SK-N-SH (cell line): ENCODE data around the gene LY6G6C. TPM values are rescaled to one million over a fixed set of nuclear protein-coding genes. Genes with fewer than 3 reads are reported as not detected.
A peak's percentile ranks its signal among the peaks of the same experiment; 100 is the strongest.

Experiments
- CTCF ChIA-PET: fragments of 300-600, 350-600 bp; formaldehyde crosslinking; extraction: SDS; loops from one replicate; lab custom pipeline; 2021; lab: Yijun Ruan, JAX
- POLR2A ChIA-PET: fragments of 350-600 bp; sonication (Branson Sonifier 250); formaldehyde crosslinking; extraction: SDS; loops from one replicate; lab custom pipeline; 2020; ENCODE audit warnings: antibody characterized with exemption, inconsistent platforms; lab: Yijun Ruan, JAX
- DNase-seq: peaks from one replicate; pipeline ENCODE4 v3.0.0; 2012
- H2AFZ ChIP-seq: fragments of 200-600 bp; sonication (generic); 2 replicates; pipeline ENCODE4 v1.8.1; 2016; ENCODE audit warnings: antibody characterized with exemption, mild to moderate bottlenecking, low read depth
- H3F3A ChIP-seq: fragments of 200-600 bp; sonication (generic); replicated peaks from 2 replicates; pipeline ENCODE3; 2016; ENCODE audit warnings: antibody characterized with exemption, mild to moderate bottlenecking; ENCODE audit not compliant: insufficient read depth
- H3K27ac ChIP-seq, 2 experiments: fragments of 200-500 bp in 1 of 2; fragments of 200-600 bp in 1 of 2; sonication (Bioruptor generic) in 1 of 2; sonication (generic), shearing (Covaris generic) in 1 of 2; 2 replicates each; pipeline versions ENCODE4 v1.5.1 to v1.6.1; 2014 to 2016; ENCODE audit warnings: low read depth in 2 of 2, inconsistent platforms in 1 of 2, low read length in 1 of 2, mild to moderate bottlenecking in 1 of 2, mixed read lengths in 1 of 2
- H3K27me3 ChIP-seq: fragments of 200-600 bp; sonication (generic), shearing (Covaris generic); 2 replicates; pipeline ENCODE4 v1.6.1; 2016; ENCODE audit warnings: mixed run types; ENCODE audit not compliant: insufficient read depth
- H3K36me3 ChIP-seq, 2 experiments: fragments of 200-500 bp in 1 of 2; fragments of 200-600 bp in 1 of 2; sonication (Bioruptor generic) in 1 of 2; sonication (generic) in 1 of 2; replicated peaks in 1 of 2; 2 replicates each; pipeline versions ENCODE3 to v1.5.1; 2014 to 2016; ENCODE audit warnings: low read length in 1 of 2, mild to moderate bottlenecking in 1 of 2; ENCODE audit not compliant: insufficient read depth in 2 of 2, control insufficient read depth in 1 of 2
- H3K4me1 ChIP-seq, 2 experiments: fragments of 200-500 bp in 1 of 2; fragments of 200-600 bp in 1 of 2; sonication (Bioruptor generic) in 1 of 2; sonication (generic), shearing (Covaris generic) in 1 of 2; 2 replicates each; pipeline versions ENCODE4 v1.5.1 to v1.6.1; 2014 to 2016; ENCODE audit warnings: low read depth in 1 of 2, low read length in 1 of 2, mixed run types in 1 of 2; ENCODE audit not compliant: insufficient read depth in 2 of 2, control insufficient read depth in 1 of 2
- H3K4me2 ChIP-seq: fragments of 200-600 bp; sonication (generic), shearing (Covaris generic); 2 replicates; pipeline ENCODE4 v1.6.1; 2017; ENCODE audit warnings: mixed run types
- H3K4me3 ChIP-seq, 2 experiments: fragments of 200-500 bp in 1 of 2; fragments of 200-600 bp in 1 of 2; sonication (Bioruptor generic) in 1 of 2; sonication (generic), shearing (Covaris generic) in 1 of 2; 2 replicates each; pipeline versions ENCODE4 v1.5.1 to v1.8.1; 2014 to 2016; ENCODE audit warnings: low read depth in 2 of 2, inconsistent platforms in 1 of 2, low read length in 1 of 2, mild to moderate bottlenecking in 1 of 2, mixed read lengths in 1 of 2, moderate library complexity in 1 of 2
- H3K79me2 ChIP-seq: fragments of 200-600 bp; sonication (generic); 2 replicates; pipeline ENCODE4 v1.8.1; 2017; ENCODE audit warnings: mild to moderate bottlenecking; ENCODE audit not compliant: insufficient read depth
- H3K9ac ChIP-seq: fragments of 200-600 bp; sonication (generic); 2 replicates; pipeline ENCODE4 v1.6.1; 2017; ENCODE audit warnings: mixed run types
- H3K9me2 ChIP-seq: fragments of 200-600 bp; sonication (generic); 2 replicates; pipeline ENCODE4 v1.6.1; 2017; ENCODE audit warnings: mixed run types
- H3K9me3 ChIP-seq: fragments of 200-600 bp; sonication (generic); 2 replicates; pipeline ENCODE4 v1.6.1; 2017; ENCODE audit warnings: mixed run types, mild to moderate bottlenecking, moderate library complexity
- H4K20me1 ChIP-seq: fragments of 200-600 bp; sonication (generic); 2 replicates; pipeline ENCODE4 v1.6.1; 2017; ENCODE audit warnings: mild to moderate bottlenecking, mixed run types; ENCODE audit not compliant: insufficient read depth
- CHD2 ChIP-seq: fragments of 150-350 bp; IDR thresholded peaks from 2 replicates; pipeline ENCODE4 v1.6.1; 2018; ENCODE audit warnings: low read length; ENCODE audit not compliant: partially characterized antibody
- EP300 ChIP-seq, 2 experiments: IDR thresholded peaks; 2 replicates each; pipeline versions ENCODE4 v1.4.0 to v1.6.1; 2012; ENCODE audit warnings: borderline replicate concordance in 1 of 2, low read depth in 1 of 2, low read length in 1 of 2
- EZH2phosphoT487 ChIP-seq: fragments of 200-600 bp; sonication (generic); IDR thresholded peaks from 2 replicates; pipeline ENCODE4 v1.6.1; 2017; ENCODE audit warnings: low read depth, mixed run types, mild to moderate bottlenecking, antibody characterized with exemption, moderate library complexity, borderline replicate concordance
- FOXJ3 ChIP-seq: sonication (generic); formaldehyde crosslinking; IDR thresholded peaks from 2 replicates; pipeline ENCODE4 v1.5.1; 2020; ENCODE audit warnings: mild to moderate bottlenecking, missing genetic modification reagents
- FOXM1 ChIP-seq: IDR thresholded peaks from 2 replicates; pipeline ENCODE4 v1.4.0; 2012; ENCODE audit warnings: low read depth, mild to moderate bottlenecking
- GABPA ChIP-seq: IDR thresholded peaks from 2 replicates; pipeline ENCODE4 v1.4.0; 2012; ENCODE audit warnings: low read depth, mild to moderate bottlenecking
- GATA2 ChIP-seq: sonication (generic); formaldehyde crosslinking; IDR thresholded peaks from 2 replicates; pipeline ENCODE4 v1.5.0; 2020; ENCODE audit warnings: mild to moderate bottlenecking, missing genetic modification reagents
- JUND ChIP-seq: IDR thresholded peaks from 2 replicates; pipeline ENCODE4 v1.4.0; 2012
- MAX ChIP-seq: IDR thresholded peaks from 2 replicates; pipeline ENCODE4 v1.4.0; 2012; ENCODE audit warnings: low read depth
- NFIC ChIP-seq: IDR thresholded peaks from 2 replicates; pipeline ENCODE4 v1.4.0; 2012; ENCODE audit warnings: borderline replicate concordance
- NRF1 ChIP-seq: IDR thresholded peaks from 2 replicates; pipeline ENCODE4 v1.6.1; 2012; ENCODE audit warnings: low read depth, mild to moderate bottlenecking, low read length
- PBX3 ChIP-seq: IDR thresholded peaks from 2 replicates; pipeline ENCODE4; 2012
- POLR2AphosphoS5 ChIP-seq: IDR thresholded peaks from 2 replicates; pipeline ENCODE4 v1.6.1; 2012; ENCODE audit warnings: low read depth, low read length
- RAD21 ChIP-seq: IDR thresholded peaks from 2 replicates; pipeline ENCODE4 v1.6.1; 2012; ENCODE audit warnings: mild to moderate bottlenecking, low read length
- REST ChIP-seq: IDR thresholded peaks from 2 replicates; pipeline ENCODE4 v1.6.1; 2012; ENCODE audit warnings: mild to moderate bottlenecking, low read depth, low read length, moderate library complexity
- RXRA ChIP-seq: IDR thresholded peaks from 2 replicates; pipeline ENCODE4 v1.4.0; 2012; ENCODE audit warnings: low read depth, mild to moderate bottlenecking, borderline replicate concordance
- SIN3A ChIP-seq: IDR thresholded peaks from 2 replicates; pipeline ENCODE4 v1.6.1; 2012; ENCODE audit warnings: low read depth, mild to moderate bottlenecking, low read length, moderate library complexity, borderline replicate concordance
- TCF12 ChIP-seq: IDR thresholded peaks from 2 replicates; pipeline ENCODE4 v1.4.0; 2012
- TEAD4 ChIP-seq: IDR thresholded peaks from 2 replicates; pipeline ENCODE4 v1.4.0; 2012; ENCODE audit warnings: mild to moderate bottlenecking, borderline replicate concordance; ENCODE audit not compliant: insufficient read depth
- USF1 ChIP-seq: IDR thresholded peaks from 2 replicates; pipeline ENCODE4 v1.4.0; 2012; ENCODE audit warnings: low read depth, borderline replicate concordance
- USF2 ChIP-seq: fragments of 150-350 bp; IDR thresholded peaks from 2 replicates; pipeline ENCODE4 v1.6.1; 2017; ENCODE audit warnings: antibody characterized with exemption, low read length, low read depth, borderline replicate concordance
- ZBTB33 ChIP-seq: IDR thresholded peaks from 2 replicates; pipeline ENCODE4 v1.4.0; 2012; ENCODE audit warnings: low read depth, borderline replicate concordance
- WGBS: methylation state at CpG from one replicate; pipeline ENCODE4 v1.1.6; 2017; ENCODE audit warnings: low lambda C conversion rate; 5-methylcytosine and 5-hydroxymethylcytosine counted together
- polyA plus RNA-seq, 3 experiments: library from polyadenylated mRNA; depleted of rRNA; stranded (reverse); fragments of >200 nt; gene quantifications; 2 replicates each; pipeline ENCODE4 v1.2.3, GENCODE V29; 2012

Gene LY6G6C
- polyA plus RNA-seq, 1 of the 3 experiments (the other 2 are of a cell fraction), result not detected

- Histone ChIP-seq H3F3A (peaks cover 12% of the 10 kb centered on the region), H3K27me3 (no peaks in the 10 kb centered on the region), H3K4me3 (peak within 1 kb of the TSS; percentile 81 to 98), H3K9me3 (no peaks in the 10 kb centered on the region), H3K4me2 (peak within 1 kb of the TSS; percentile 97), H3K36me3 (peaks cover 0 to 13% of the 10 kb centered on the region in 2 experiments), H3K9ac (peak within 1 kb of the TSS; percentile 95), H3K4me1 (peaks cover 0 to 15% of the 10 kb centered on the region in 2 experiments; a peak in 2 of 4 replicates), H2AFZ (peak within 1 kb of the TSS; percentile 96), H3K79me2 (peaks cover 36% of the 10 kb centered on the region), H3K27ac (peak within 1 kb of the TSS; percentile 87 to 89), H4K20me1 (no peaks in the 10 kb centered on the region), H3K9me2 (no peaks in the 10 kb centered on the region)
- 2% methylated on average over 43 of the region's 54 CpGs for WGBS
- CTCF ChIA-PET, result interaction anchor here (0.8 to 1.7 kb wide), 6 partner anchors 8 to 126 kb away, joined by 3 to 5 read pairs (median 4); no protein-coding TSS in a partner anchor
- POLR2A ChIA-PET, result interaction anchor here (0.9 to 1.8 kb wide), 9 partner anchors 8 to 1085 kb away, joined by 3 to 7 read pairs (median 4); partner anchors contain the start of genes C6orf47, CLIC1, DDX39B and HSPA1B
- peak; percentile 97 for DNase-seq
- TF ChIP-seq ZBTB33 (0 out of 2 replicates have a peak, but pooled peaks have one; percentile 41), SIN3A (peak; percentile 67; the same call in 1 of the 2 replicates), USF2 (no peak), POLR2AphosphoS5 (peak; percentile 83), NFIC (no peak), RXRA (no peak), EZH2phosphoT487 (no peak), TEAD4 (no peak), CHD2 (peak; percentile 76), PBX3 (no peak; the same call in 1 of the 2 replicates), GATA2 (no peak), TCF12 (no peak), NRF1 (peak; percentile 3; the same call in 1 of the 2 replicates), FOXJ3 (CRISPR knock-in tag) (no peak), USF1 (no peak), RAD21 (no peak), MAX (0 out of 2 replicates have a peak, but pooled peaks have one; percentile 51), GABPA (peak; percentile 48; the same call in 1 of the 2 replicates), REST (peak; percentile 57; the same call in 1 of the 2 replicates), EP300 (IDR thresholded peaks at IDR 0.05; ENCODE audit: borderline replicate concordance in 1 of 2, low read depth in 1 of 2, low read length in 1 of 2) (peak in 1 of 2 experiments; percentile 28; a peak in 2 of 4 replicates), FOXM1 (no peak), JUND (no peak)
These were observed 18.5 kb downstream of the LY6G6C start, which contains the start of gene ABHD16A for GRCh38 chr6:31702819-31703716. TSS of gene ABHD16A (minus strand) at chr6:31703324. CDS start at chr6:31703281, 43 bp downstream.
